Sigmoid colon (tissue), 4 donors: ENCODE measurements around the gene DPCD.

Experiments used
- CTCF ChIP-seq, 4 experiments: fragments of 450-650 bp in 3 of 4; fragments of 200-600 bp in 1 of 4; IDR thresholded peaks; one replicate each; pipeline ENCODE4 v1.5.1; 2016 to 2019; ENCODE audit warnings: antibody characterized with exemption in 4 of 4, mild to moderate bottlenecking in 3 of 4, moderate library complexity in 2 of 4
- EP300 ChIP-seq, 4 donors: sonication (generic); formaldehyde crosslinking; IDR thresholded peaks; one replicate each; pipeline ENCODE4 v1.6.1; 2017; ENCODE audit warnings: antibody characterized with exemption in 4 of 4
- POLR2AphosphoS5 ChIP-seq, 4 donors: sonication (generic); formaldehyde crosslinking; IDR thresholded peaks; one replicate each; pipeline ENCODE4 v1.6.1; 2017; ENCODE audit warnings: antibody characterized with exemption in 4 of 4

- TF ChIP-seq CTCF (IDR thresholded peaks at IDR 0.05) = no peak
- TF ChIP-seq EP300 (IDR thresholded peaks at IDR 0.05) = no peak
- TF ChIP-seq POLR2AphosphoS5 (IDR thresholded peaks at IDR 0.05) = no peak
These were observed 7.7 kb downstream of the DPCD start for GRCh38 chr10:101595591-101596433.
